Activated naive CD4-positive, alpha-beta T cell treated with anti-CD3 and anti-CD28 coated beads, Interleukin-2, amount 50 U/mL, for 16 hours (primary cell): ENCODE data around the gene HNRNPR.
A peak's percentile ranks its signal among the peaks of the same experiment; 100 is the strongest.
"Not testable (repeated sequence)": the region's sequence is repeated elsewhere in the genome, so short reads cannot be mapped to it uniquely, and the experiment has no call there.

ENCODE experiments used
- DNase-seq: peaks from one replicate; pipeline ENCODE4 v3.0.0-alpha.2; 2020

The HNRNPR gene

GRCh38 chr1:23344111-23344986, at the start of gene HNRNPR:
HNRNPR (minus strand) TSS chr1:23344284; CDS start chr1:23341008, 3,276 bp downstream.
- peak; percentile 100 for DNase-seq

GRCh38 chr1:23393706-23394105, 49.6 kb upstream of the HNRNPR start:
- no peak for DNase-seq

- no peak for DNase-seq
These were observed 48.2 kb upstream of the HNRNPR start for GRCh38 chr1:23392125-23392855.

DNA sequence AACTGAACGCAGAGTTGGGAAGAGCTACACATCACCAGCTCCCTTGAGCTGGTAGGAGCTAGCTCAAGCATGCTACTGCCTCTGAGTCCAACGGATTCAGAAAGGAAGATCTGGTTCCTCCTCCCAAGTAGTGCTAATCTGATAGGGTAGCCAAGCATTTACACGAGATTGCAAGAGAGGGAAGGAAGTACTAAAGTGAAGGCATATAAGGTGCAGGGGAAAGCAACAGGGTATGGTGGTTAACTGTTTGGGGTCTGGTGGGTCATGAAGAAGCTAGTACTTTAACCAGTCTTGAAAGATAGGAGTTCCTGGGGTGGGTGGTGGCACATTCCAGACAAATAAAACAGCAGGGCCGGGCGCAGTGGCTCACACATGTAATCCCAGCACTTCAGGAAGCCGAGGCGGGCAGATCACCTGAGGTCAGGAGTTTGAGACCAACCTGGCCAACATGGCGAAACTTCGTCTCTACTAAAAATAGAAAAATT, 45.8 kb upstream of the HNRNPR start:
- no peak for DNase-seq

DNA sequence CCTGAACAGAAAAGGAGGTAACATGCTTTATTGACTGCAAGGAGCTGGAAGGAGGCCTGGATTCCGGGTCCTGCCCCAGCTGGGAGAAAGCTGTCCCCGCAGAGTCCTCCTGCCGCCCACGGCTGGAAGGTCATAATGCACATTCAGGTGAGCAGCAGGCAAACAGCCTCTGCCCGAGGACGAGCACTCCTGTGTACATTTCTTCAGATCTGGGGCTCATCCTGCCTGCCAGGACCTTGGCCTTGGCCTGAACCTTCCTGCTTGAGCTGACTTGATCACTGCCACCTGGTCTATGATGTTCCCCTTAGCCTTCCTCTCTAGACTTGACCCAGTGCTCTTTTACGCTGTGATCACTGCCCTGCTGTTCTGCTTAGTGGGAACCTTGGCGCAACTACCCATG, 43.4 kb upstream of the HNRNPR start:
- DNase-seq = no peak

GRCh38 chr1:23385119-23385621, 41.1 kb upstream of the HNRNPR start:
- DNase-seq = no peak

DNA sequence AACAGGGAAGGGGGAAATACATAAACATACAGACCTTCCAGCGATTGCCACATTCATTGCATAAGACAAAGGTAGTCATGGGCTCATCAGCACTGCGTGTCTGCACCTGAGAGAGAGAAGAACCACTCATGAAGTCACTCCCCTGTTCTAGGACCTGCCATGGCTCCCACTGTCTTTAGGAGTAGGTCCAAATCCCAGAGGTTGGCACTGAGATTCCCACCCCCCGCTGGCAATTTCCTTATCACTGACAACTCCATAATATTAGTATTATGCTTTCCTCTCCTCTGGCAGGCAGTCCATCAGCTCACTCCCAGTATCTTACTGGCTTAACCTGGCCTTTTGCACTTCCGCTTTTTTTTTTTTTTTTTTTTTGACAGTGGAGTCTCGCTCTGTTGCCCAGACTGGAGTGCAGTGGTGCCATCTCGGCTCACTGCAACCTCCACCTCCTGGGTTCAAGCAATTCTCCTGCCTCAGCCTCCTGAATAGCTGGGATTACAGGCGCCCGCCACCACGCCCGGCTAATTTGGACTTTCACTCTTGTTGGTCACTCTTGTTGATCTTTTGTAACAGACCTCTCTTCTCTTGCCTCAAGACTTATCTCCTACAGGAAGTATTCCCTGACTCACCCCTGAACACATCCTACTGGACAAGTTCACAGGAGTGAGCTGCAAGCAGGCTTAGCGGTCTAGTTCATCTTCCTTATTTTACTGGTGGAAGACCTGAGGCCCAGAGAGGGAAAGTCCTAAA, 40.4 kb upstream of the HNRNPR start:
- DNase-seq = no peak

GRCh38 chr1:23383577-23384311, 39.7 kb upstream of the HNRNPR start:
- DNase-seq = no peak

- DNase-seq = no peak
These were observed 37.3 kb upstream of the HNRNPR start for GRCh38 chr1:23381233-23381885.

GRCh38 chr1:23380719-23381118, 36.6 kb upstream of the HNRNPR start:
- no peak for DNase-seq

GRCh38 chr1:23380236-23380635, 36.2 kb upstream of the HNRNPR start:
- DNase-seq = not testable (repeated sequence)

GRCh38 chr1:23376890-23377811, 33.1 kb upstream of the HNRNPR start:
- DNase-seq = no peak

DNA sequence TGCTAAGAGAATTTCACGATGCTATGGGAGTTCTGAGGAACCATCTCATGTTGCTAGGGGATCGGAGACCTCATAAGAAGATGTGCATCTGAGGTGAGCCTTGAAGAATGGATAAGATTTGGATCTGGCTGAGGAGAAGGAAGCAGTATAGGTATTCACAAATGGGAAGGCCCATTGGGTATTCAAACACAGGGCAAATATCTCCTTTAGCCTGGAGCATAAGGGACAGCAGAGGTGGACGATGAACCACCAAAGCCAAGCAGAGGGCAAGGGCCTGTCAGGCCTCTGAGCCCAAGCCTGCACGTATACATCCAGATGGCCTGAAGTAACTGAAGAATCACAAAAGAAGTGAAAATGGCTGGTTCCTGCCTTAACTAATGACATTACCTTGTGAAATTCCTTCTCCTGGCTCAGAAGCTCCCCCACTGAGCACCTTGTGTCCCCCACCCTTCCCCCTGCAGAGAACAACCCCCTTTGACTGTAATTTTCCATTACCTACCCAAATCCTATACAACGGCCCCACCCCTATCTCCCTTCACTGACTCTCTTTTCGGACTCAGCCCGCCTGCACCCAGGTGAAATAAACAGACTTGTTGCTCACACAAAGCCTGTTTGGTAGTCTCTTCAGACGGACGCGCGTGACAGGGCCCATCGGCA, 30.1 kb upstream of the HNRNPR start:
- DNase-seq = not testable (repeated sequence)

DNA sequence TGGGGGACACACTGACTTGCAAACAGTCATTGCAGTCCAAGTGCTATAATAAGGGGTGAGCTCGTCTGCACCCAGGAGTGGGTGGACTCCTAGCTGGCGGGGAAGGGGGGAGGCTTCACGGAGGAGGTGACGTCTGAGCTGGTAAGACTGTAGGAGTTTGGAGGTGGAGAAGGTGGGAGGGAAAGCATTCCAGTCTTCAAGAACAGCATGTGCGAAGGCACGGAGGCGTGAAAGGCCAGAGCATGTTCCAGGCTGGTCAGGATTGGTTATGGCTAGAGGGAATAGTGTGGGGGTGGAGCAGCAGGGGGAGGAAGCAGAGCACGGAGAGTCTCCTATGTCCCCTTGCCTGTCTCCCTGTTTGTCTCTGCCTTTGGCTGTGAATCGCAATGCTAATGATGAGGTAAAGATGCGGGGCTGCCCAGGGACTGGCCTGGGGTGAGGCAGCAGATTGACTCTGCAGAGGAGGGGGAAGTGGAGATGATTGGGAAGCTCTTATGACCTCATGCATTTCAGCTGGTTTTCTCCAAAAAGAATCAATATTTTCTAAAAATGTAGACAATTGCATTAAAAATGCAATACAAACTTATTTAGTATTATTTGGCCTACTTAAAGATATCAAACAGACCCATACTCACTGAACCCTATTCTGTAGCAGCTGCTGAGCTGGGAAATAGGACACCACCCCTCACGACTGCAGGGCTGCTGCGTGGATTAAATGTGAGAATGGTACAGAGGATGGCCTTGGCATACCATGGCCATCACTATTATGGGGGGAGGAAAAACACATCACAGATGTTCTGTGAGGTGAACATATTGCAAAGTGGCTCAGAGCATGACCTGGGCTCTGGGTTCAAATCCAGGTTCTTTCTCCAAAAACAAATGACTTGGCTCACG, 28.1 kb upstream of the HNRNPR start:
- no peak for DNase-seq

GRCh38 chr1:23370709-23371584, 26.9 kb upstream of the HNRNPR start:
- DNase-seq = no peak

GRCh38 chr1:23370330-23370708, 26.2 kb upstream of the HNRNPR start:
- no peak for DNase-seq

GRCh38 chr1:23369335-23370013, 25.4 kb upstream of the HNRNPR start, which contains the start of gene ZNF436:
ZNF436 (minus strand) TSS chr1:23369836; CDS start chr1:23368005, 1,831 bp downstream.
- DNase-seq = peak; percentile 43
